HEK293 (cell line): ENCODE data around the gene GET3.
A peak's percentile ranks its signal among the peaks of the same experiment; 100 is the strongest.

Source experiments
- CTCF ChIA-PET: fragments of 350-600 bp; formaldehyde crosslinking; extraction: SDS; loops from one replicate; lab custom pipeline; 2021; ENCODE audit warnings: antibody characterized with exemption; lab: Yijun Ruan, JAX
- POLR2A ChIA-PET: fragments of 300-600 bp; formaldehyde crosslinking; extraction: SDS; loops from one replicate; lab custom pipeline; 2020; ENCODE audit warnings: antibody characterized with exemption, inconsistent platforms; lab: Yijun Ruan, JAX
- H3K27ac ChIP-seq: fragments of 200-500 bp; sonication (Bioruptor generic); 2 replicates; pipeline ENCODE4 v1.5.1; 2014; ENCODE audit warnings: low read depth, low read length, control low read depth, inconsistent platforms; ENCODE audit errors: extremely low read depth
- H3K36me3 ChIP-seq, 2 experiments: fragments of 200-500 bp in 1 of 2; sonication (Bioruptor generic) in 1 of 2; 1 replicate in 1 of 2; 2 replicates in 1 of 2; pipeline ENCODE4 v1.5.1; 2014 to 2017; ENCODE audit warnings: inconsistent platforms in 2 of 2, low read length in 2 of 2; ENCODE audit not compliant: control insufficient read depth in 2 of 2, insufficient read depth in 1 of 2
- H3K4me1 ChIP-seq: fragments of 200-500 bp; sonication (Bioruptor generic); 2 replicates; pipeline ENCODE4 v1.5.1; 2014; ENCODE audit warnings: mild to moderate bottlenecking, low read length, inconsistent platforms; ENCODE audit not compliant: control insufficient read depth, insufficient read depth
- H3K4me3 ChIP-seq: 2 replicates; pipeline ENCODE4 v1.5.1; 2011; ENCODE audit warnings: low read depth, mild to moderate bottlenecking, control low read depth, low read length, moderate library complexity
- H3K9me3 ChIP-seq: fragments of 200-500 bp; sonication (Bioruptor generic); 2 replicates; pipeline ENCODE4 v1.5.1; 2014; ENCODE audit warnings: low read depth, low read length, inconsistent platforms; ENCODE audit not compliant: control insufficient read depth, insufficient read depth
- ELK4 ChIP-seq: IDR thresholded peaks from 2 replicates; pipeline ENCODE4 v1.6.1; 2011; ENCODE audit warnings: mild to moderate bottlenecking, low read depth, low read length, borderline replicate concordance
- HOXD13 ChIP-seq: sonication (generic); formaldehyde crosslinking; IDR thresholded peaks from 2 replicates; pipeline ENCODE4 v1.8.0; 2022; ENCODE audit warnings: missing genetic modification reagents, borderline replicate concordance
- SP2 ChIP-seq: fragments of 450-650 bp; formaldehyde crosslinking; IDR thresholded peaks from 2 replicates; pipeline ENCODE4 v1.5.1; 2016; ENCODE audit warnings: missing biosample characterization, missing genetic modification characterization
- SP7 ChIP-seq: fragments of 450-650 bp; formaldehyde crosslinking; IDR thresholded peaks from 2 replicates; pipeline ENCODE4 v1.5.1; 2016; ENCODE audit warnings: missing biosample characterization, missing genetic modification characterization
- YY1 ChIP-seq: fragments of 450-650 bp; formaldehyde crosslinking; IDR thresholded peaks from 2 replicates; pipeline ENCODE4 v1.5.1; 2018; ENCODE audit warnings: missing biosample characterization, missing genetic modification characterization
- ZBTB20 ChIP-seq: fragments of 450-650 bp; formaldehyde crosslinking; IDR thresholded peaks from 2 replicates; pipeline ENCODE4 v1.5.1; 2016; ENCODE audit warnings: missing biosample characterization, missing genetic modification characterization
- ZEB2 ChIP-seq: fragments of 450-650 bp; formaldehyde crosslinking; IDR thresholded peaks from 2 replicates; pipeline ENCODE4 v1.5.1; 2016; ENCODE audit warnings: missing biosample characterization, missing genetic modification characterization
- ZFP37 ChIP-seq: fragments of 450-650 bp; formaldehyde crosslinking; IDR thresholded peaks from 2 replicates; pipeline ENCODE4 v1.5.1; 2016; ENCODE audit warnings: missing biosample characterization, missing genetic modification characterization
- ZNF146 ChIP-seq: fragments of 450-650 bp; formaldehyde crosslinking; IDR thresholded peaks from 2 replicates; pipeline ENCODE4 v1.5.1; 2016; ENCODE audit warnings: missing biosample characterization, missing genetic modification characterization
- ZNF148 ChIP-seq: fragments of 450-650 bp; formaldehyde crosslinking; IDR thresholded peaks from 2 replicates; pipeline ENCODE4 v1.5.0; 2017; ENCODE audit warnings: missing biosample characterization, missing genetic modification characterization, borderline replicate concordance
- ZNF223 ChIP-seq: fragments of 450-650 bp; formaldehyde crosslinking; IDR thresholded peaks from 2 replicates; pipeline ENCODE4 v1.5.1; 2016; ENCODE audit warnings: missing biosample characterization, missing genetic modification characterization
- ZNF398 ChIP-seq: fragments of 450-650 bp; formaldehyde crosslinking; IDR thresholded peaks from 2 replicates; pipeline ENCODE4 v1.5.1; 2017; ENCODE audit warnings: missing biosample characterization, missing genetic modification characterization
- ZNF433 ChIP-seq: fragments of 450-650 bp; formaldehyde crosslinking; IDR thresholded peaks from 2 replicates; pipeline ENCODE4 v1.5.1; 2016; ENCODE audit warnings: missing biosample characterization, missing genetic modification characterization, low read depth
- ZNF768 ChIP-seq: fragments of 450-650 bp; formaldehyde crosslinking; IDR thresholded peaks from 2 replicates; pipeline ENCODE4 v1.5.1; 2018; ENCODE audit warnings: missing biosample characterization, mild to moderate bottlenecking, missing genetic modification characterization
- ZNF785 ChIP-seq: fragments of 450-650 bp; formaldehyde crosslinking; IDR thresholded peaks from 2 replicates; pipeline ENCODE4 v1.5.1; 2016; ENCODE audit warnings: missing biosample characterization, missing genetic modification characterization
- ZSCAN4 ChIP-seq: fragments of 450-650 bp; formaldehyde crosslinking; IDR thresholded peaks from 2 replicates; pipeline ENCODE4 v1.5.1; 2017; ENCODE audit warnings: missing biosample characterization, missing genetic modification characterization
- TF ChIP-seq, protein P1 (sequence below): fragments of 450-650 bp; formaldehyde crosslinking; IDR thresholded peaks from 2 replicates; pipeline ENCODE4 v1.5.1; 2016; ENCODE audit warnings: missing biosample characterization, missing genetic modification characterization, low read depth

Gene GET3

DNA sequence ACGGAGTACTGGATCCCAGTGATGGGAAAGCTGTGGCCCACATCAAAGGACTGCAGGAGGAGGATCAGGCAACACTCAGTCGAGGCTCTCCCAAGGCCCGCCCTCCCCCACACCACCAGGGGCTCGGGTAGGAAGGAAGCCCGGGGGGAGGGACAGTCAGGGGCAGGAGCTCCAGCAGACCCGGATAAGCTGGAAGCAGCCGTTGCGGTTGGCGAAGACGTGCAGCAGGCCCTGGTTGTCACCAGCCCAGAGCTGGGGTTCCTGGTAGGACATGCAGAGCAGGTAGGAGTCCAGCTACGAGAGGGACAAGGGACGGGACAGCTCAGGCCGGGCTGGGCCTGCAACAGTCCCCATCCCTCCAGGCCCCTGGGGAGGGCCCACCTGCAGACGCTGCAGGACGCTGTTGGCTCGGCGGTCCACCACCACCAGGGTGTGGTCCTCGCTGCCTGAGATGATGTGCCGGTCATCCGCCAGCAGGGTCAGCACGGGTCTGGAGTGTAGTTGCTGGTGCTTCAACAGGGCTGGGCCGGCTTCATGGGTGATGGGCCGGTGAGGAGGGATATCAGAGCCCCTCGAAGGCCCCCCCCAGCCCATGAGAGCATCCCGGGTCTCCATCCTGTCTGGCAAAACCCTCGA, 47.6 kb upstream of the GET3 start:
- H3K4me1 ChIP-seq = no peaks in the 10 kb centered on the region
- POLR2A ChIA-PET = interaction anchor here (0.7 kb wide), 1 partner anchor 9 kb away, joined by 3 read pairs; no protein-coding TSS in a partner anchor
- H3K9me3 ChIP-seq = no peaks in the 10 kb centered on the region
- peaks cover 3 to 41% of the 10 kb centered on the region in 2 experiments; a peak in 2 of 3 replicates for H3K36me3 ChIP-seq
- no peak for TF ChIP-seq ZBTB20
- peak; percentile 27 for TF ChIP-seq SP2 (tag by site-specific recombination)
- no peak overlapping the region for H3K4me3 ChIP-seq
- H3K27ac ChIP-seq = no peak overlapping the region
- CTCF ChIA-PET = no interaction called here

DNA sequence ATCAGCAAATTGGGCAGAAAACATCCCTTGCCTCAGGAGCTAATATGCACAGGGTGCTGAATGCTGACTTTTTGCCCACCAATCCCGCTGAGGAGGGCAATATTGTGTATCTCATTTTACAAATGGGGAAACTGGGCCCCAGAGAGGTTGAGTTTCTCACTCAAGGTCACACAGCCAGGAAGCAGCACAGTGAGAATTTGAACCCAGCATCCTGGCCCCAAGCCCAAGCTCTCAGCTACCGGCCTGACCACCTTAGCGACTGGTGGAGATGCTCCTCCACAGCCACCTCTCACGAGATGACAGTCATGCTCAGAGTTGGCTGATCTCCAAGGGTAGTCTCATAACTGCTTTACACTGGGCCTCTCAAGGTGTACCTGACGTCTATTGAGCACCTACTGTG, 44.3 kb upstream of the GET3 start:
- CTCF ChIA-PET = no interaction called here
- H3K4me1 ChIP-seq = no peaks in the 10 kb centered on the region
- no peaks in the 10 kb centered on the region for H3K9me3 ChIP-seq
- peaks cover 3 to 39% of the 10 kb centered on the region in 2 experiments; a peak in 2 of 3 replicates for H3K36me3 ChIP-seq
- no peak for TF ChIP-seq ZSCAN4 (tag by site-specific recombination)
- no peak for TF ChIP-seq ELK4
- no peak for TF ChIP-seq ZNF146
- TF ChIP-seq ZNF768 (tag by site-specific recombination) = 0 out of 2 replicates have a peak, but pooled peaks have one; percentile 52
- TF ChIP-seq ZEB2 (tag by site-specific recombination) = no peak
- TF ChIP-seq ZNF223 = no peak
- TF ChIP-seq, all 188 proteins: peak for 1
- no peak overlapping the region for H3K27ac ChIP-seq
- H3K4me3 ChIP-seq = no peak overlapping the region
- POLR2A ChIA-PET = interaction anchor here (0.7 kb wide), 1 partner anchor 17 kb away, joined by 3 read pairs; no protein-coding TSS in a partner anchor

DNA sequence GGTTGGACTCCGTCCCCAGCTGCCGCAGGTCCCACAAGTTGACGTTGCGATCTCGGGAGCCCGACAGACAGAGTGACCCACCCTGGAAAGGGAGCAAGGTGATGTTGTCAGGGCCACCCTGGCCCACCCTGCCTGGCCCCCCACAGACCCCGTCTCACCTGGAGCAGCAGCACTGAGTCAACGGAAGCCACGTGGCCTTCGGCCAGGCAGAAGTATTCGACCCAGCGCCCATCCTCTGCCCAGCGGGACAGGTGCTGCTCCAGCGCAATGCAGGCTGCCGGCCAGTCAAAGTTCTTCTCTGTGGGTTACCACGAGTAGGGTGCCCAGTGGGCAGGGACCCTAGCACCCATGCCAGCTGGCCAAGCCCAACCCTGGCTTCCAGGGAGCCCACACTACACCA, 42.7 kb upstream of the GET3 start:
- POLR2A ChIA-PET = no interaction called here
- H3K4me1 ChIP-seq = no peaks in the 10 kb centered on the region
- no peak overlapping the region for H3K4me3 ChIP-seq
- TF ChIP-seq, protein P1, sequence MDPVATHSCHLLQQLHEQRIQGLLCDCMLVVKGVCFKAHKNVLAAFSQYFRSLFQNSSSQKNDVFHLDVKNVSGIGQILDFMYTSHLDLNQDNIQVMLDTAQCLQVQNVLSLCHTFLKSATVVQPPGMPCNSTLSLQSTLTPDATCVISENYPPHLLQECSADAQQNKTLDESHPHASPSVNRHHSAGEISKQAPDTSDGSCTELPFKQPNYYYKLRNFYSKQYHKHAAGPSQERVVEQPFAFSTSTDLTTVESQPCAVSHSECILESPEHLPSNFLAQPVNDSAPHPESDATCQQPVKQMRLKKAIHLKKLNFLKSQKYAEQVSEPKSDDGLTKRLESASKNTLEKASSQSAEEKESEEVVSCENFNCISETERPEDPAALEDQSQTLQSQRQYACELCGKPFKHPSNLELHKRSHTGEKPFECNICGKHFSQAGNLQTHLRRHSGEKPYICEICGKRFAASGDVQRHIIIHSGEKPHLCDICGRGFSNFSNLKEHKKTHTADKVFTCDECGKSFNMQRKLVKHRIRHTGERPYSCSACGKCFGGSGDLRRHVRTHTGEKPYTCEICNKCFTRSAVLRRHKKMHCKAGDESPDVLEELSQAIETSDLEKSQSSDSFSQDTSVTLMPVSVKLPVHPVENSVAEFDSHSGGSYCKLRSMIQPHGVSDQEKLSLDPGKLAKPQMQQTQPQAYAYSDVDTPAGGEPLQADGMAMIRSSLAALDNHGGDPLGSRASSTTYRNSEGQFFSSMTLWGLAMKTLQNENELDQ = no peak
- TF ChIP-seq ZNF148 (tag by site-specific recombination) (no peak), ZNF785 (no peak), SP7 (tag by site-specific recombination) (no peak), ZNF398 (tag by site-specific recombination) (no peak), HOXD13 (CRISPR knock-in tag) (no peak), ZNF433 (tag by site-specific recombination) (no peak), ZFP37 (no peak), YY1 (no peak)
- CTCF ChIA-PET = no interaction called here
- no peak overlapping the region for H3K27ac ChIP-seq
- H3K36me3 ChIP-seq = peaks cover 12 to 37% of the 10 kb centered on the region in 2 experiments
- no peaks in the 10 kb centered on the region for H3K9me3 ChIP-seq
